Fibroblast of pulmonary artery (primary cell): ENCODE measurements around the gene ZNF334.

Source experiments
- DNase-seq: peaks from one replicate; pipeline ENCODE4 v3.0.0-alpha.2; 2010; ENCODE audit warnings: low read depth
- H3K4me3 ChIP-seq: replicated peaks from 2 replicates; pipeline ENCODE4 v1.5.1; 2011; ENCODE audit warnings: low read depth, mild to moderate bottlenecking, control low read depth, low read length, moderate library complexity
- CTCF ChIP-seq: IDR thresholded peaks from 2 replicates; pipeline ENCODE4 v1.5.1; 2011; ENCODE audit warnings: mild to moderate bottlenecking, control low read depth, low read length, inconsistent platforms; ENCODE audit errors: missing control alignments

The ZNF334 gene

GRCh38 chr20:46550461-46550860 is 37.1 kb upstream of the ZNF334 start, which contains the start of gene OCSTAMP:
TSS of gene OCSTAMP (minus strand) at chr20:46550654. CDS start at chr20:46550560, 94 bp downstream.
- H3K4me3 ChIP-seq, result no peak within 1 kb of the TSS
- no peak for DNase-seq

GRCh38 chr20:46549188-46549972 is 36.0 kb upstream of the ZNF334 start:
- no peak overlapping the region for H3K4me3 ChIP-seq
- TF ChIP-seq CTCF, result no peak
- DNase-seq, result no peak

More at GRCh38 chr20:46550461-46550860, 37.1 kb upstream of the ZNF334 start, which contains the start of gene OCSTAMP:
- no peak for TF ChIP-seq CTCF

GRCh38 chr20:46548688-46549087 is 35.3 kb upstream of the ZNF334 start:
- no peak for DNase-seq
- H3K4me3 ChIP-seq, result no peak overlapping the region
- no peak for TF ChIP-seq CTCF

- DNase-seq, result no peak
- no peak overlapping the region for H3K4me3 ChIP-seq
- TF ChIP-seq CTCF, result no peak
These were observed 34.6 kb upstream of the ZNF334 start for GRCh38 chr20:46547995-46548394.

- DNase-seq, result no peak
- H3K4me3 ChIP-seq, result no peak overlapping the region
- no peak for TF ChIP-seq CTCF
These were observed 33.6 kb upstream of the ZNF334 start for GRCh38 chr20:46546936-46547335.

GRCh38 chr20:46546298-46546697 is 32.9 kb upstream of the ZNF334 start:
- TF ChIP-seq CTCF, result no peak
- no peak for DNase-seq
- no peak overlapping the region for H3K4me3 ChIP-seq

GRCh38 chr20:46545827-46546138 is 32.4 kb upstream of the ZNF334 start:
- no peak overlapping the region for H3K4me3 ChIP-seq
- TF ChIP-seq CTCF, result no peak
- no peak for DNase-seq
